ENCODE results near the gene PRKACA.

GRCh38 chr19:14072535-14073260 is 44.9 kb downstream of the PRKACA start, which contains the start of gene MISP3:
- TF ChIP-seq CTCF (IDR thresholded peaks at IDR 0.05) (peak in 2 of 5 experiments; percentile 23 to 40), EP300 (IDR thresholded peaks at IDR 0.05; ENCODE audit: low read depth) (no peak), POLR2AphosphoS5 (IDR thresholded peaks at IDR 0.05) (peak; percentile 46 to 78 (median 69))
